HG02571 (cell line): ENCODE results near the gene ZMYM2.

Experiments
- ATAC-seq: cut with Tn5 transposase; IDR thresholded peaks from one replicate; pipeline ENCODE4 v1.9.1; 2021; ENCODE audit warnings: mild to moderate bottlenecking, moderate library complexity; ENCODE audit not compliant: unreplicated experiment

The ZMYM2 gene

GRCh38 chr13:20102525-20103180 lies 144.1 kb downstream of the ZMYM2 start:
- ATAC-seq = no peak

- ATAC-seq = no peak
These were observed 146.7 kb downstream of the ZMYM2 start for GRCh38 chr13:20105161-20105689.

- ATAC-seq = no peak
These were observed 148.2 kb downstream of the ZMYM2 start for GRCh38 chr13:20106742-20107141.

GRCh38 chr13:20109037-20109436 lies 150.5 kb downstream of the ZMYM2 start:
- no peak for ATAC-seq

DNA sequence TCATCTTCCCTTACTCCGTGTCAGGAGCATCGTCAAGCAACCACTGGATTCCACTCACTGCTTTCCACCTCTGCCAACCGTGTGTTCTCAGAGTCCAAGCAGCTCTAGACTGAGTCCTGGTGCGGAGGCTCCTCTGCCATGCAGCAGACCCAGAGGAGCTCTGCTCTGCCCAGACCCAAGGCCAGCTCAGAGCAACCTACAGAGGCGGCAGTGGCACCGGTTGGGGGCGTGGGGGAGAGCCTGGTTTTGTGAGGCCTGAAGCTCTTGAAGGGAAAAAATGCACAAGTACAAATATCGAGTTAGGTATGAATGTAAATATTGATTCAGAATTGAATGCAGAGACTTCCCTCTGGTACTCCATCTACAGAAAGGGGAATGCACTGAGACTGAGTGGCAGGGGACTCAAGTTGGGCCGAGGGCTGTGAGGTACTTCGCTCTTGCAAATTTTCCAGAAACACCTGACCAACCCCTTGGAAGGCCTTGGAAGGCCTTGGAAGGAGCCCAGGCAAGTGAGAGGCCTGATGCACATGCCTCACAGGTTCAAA lies 155.6 kb downstream of the ZMYM2 start:
- ATAC-seq = no peak

- ATAC-seq = no peak
These were observed 157.7 kb downstream of the ZMYM2 start for GRCh38 chr13:20116213-20116612.

DNA sequence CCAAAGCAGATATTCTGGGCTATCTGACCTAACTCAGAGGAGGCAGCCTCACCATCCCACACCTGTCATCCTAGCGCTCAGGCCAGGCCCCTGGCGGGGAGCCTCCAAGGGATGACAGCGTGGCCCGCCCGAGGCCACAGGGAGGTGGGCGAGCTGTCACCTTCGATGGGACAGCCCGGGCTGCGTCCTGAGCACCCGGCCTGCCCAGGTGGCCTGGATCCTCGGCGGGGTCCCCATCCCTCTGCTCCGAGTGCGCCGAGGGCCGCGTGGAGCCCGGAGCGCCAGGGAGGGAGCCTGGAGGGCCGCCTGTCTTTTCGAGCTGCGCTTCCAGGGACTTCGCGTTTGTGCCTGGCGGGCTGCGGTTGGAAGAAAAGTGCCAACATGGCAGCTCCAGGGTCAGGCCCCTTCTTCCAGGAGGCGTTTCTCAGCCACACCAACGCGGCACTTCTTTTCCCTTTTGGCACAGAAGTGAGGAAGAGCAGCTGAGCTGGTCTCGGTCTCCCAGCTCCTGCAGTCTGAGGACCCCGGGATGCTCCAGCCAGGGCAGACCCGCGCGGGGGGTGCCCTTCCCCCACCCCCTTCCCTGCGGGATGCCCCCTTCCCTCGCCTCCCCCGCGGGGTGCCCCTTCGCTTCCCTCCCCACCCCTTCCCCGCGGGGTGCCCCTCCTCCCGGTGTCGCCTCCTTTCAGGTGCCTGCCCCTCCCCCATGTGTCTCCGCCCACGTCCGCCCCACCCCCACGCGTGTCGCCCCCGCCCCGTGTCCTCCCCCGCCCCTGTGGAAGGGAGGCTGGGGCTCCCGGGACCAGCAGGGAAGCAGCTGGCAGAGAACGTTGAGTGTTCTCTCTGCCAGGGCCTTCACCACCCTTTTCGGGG lies 160.0 kb downstream of the ZMYM2 start:
- ATAC-seq = no peak

GRCh38 chr13:20119960-20120359 lies 161.4 kb downstream of the ZMYM2 start:
- no peak for ATAC-seq

DNA sequence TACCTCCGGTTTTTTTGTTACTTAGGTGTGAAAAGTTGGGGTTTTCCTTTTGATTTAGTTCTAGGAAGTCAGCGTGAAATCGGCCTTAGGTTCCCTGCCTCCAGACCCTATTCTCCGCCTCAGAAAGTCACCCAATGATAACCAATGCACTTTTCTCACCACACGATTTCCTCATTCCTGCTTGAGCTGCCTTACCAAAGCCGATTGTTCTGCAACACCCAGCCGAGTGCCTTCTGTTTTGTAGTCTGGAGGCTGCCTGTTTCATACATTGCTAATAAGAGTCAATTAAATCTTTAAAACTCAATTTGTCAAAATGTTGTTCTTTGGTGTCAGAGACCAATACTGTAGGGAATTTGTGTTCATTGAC lies 162.6 kb downstream of the ZMYM2 start:
- no peak for ATAC-seq

DNA sequence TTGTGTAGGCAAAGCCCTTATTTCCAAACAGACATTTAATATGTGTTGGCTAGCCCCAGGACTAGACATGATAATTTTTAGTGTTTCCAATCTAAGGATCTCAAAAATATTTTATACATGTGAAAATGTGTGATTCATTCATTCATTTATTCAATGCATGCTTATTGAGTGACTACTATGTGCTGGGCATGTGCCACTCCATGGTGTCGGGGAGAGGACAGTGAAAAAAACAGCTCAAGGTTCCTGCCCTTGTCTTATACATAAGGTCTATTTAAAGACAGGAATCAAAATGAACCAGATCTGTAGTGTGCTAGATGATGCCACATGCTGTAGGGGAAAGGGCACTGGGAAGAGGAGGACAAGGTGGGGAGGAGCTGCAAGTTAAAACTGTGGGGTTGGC lies 165.8 kb downstream of the ZMYM2 start:
- no peak for ATAC-seq

DNA sequence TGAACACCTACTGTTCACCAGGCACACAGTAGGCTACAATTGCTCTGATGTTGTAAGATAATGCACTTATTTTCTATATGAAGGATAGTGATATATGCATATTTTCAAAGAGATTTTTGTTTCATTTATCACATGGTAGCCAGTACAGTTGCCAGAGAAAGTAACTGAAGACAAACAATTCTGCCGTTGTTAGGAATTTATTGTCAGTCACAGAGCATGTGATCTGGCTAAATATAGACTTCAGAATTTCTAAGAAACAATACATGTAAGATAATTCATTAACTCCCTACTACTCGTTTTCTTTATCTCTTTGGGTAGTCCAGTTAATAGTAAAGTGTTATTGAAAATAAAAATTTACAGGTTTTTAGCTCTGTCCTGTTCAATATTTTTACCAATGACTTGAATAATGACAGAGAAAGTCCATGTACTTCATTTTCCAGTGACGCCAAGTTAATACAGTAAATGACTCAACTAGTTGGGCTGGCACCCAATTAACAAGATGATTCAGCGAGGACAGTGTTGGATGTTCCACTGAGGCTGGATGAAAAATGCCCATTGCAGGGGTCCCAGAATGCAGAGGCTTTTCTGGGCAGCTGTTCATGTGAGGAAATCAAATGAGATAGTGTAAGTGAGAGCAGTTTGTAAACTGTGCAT lies 166.7 kb downstream of the ZMYM2 start:
- ATAC-seq = no peak

DNA sequence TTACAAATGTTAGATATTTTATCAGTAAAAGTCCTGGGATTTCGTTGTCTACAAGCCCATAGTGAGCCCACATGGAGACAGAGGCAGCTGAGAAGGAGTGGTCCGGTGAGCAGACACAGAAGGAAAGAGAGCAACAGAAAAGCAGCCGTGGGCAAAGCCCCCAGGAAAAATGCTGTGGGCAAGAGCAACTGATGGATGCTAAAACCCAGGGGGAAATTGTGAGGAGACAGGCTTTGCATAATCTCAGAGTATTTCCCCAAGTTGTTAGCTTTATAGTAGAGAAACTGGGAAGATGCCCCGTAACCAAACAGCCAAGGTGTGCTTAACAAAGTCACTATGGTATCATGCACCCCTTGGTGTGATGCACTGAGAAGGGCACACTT lies 167.2 kb downstream of the ZMYM2 start:
- no peak for ATAC-seq

DNA sequence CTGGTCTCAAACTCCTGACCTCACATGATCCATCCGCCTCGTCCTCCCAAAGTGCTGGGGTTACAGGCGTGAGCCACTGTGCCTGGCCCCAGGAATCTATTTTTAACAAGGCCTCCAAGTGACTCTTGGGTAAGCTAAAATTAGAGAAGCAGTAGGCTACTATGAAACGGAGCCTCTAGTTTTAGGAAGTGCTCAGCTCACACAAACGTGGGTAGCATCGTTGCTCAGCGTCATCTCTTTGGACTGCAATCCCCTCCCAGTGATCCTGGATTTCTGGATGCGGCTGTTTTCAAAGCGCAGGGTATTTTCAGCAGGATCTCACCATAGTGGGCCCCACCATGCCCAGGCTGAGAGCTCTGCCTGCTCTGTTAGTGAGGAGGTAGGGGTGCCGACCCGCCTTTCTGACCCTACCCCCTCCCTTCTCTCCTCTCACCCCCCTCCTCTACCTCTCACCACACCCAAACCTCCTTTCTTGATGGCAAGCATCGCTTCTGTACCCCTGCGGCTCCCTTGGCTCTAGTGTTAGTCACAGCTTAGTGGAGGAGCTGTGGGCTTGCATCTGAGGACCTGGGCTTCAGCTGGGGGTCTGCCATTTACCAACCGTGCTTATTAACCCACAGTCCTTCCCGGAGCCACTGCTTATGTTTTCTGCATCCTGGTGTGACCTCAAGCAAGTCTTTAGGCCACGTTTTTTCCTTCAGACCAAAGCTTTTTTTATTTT lies 168.2 kb downstream of the ZMYM2 start:
- no peak for ATAC-seq

GRCh38 chr13:20127262-20127561 lies 168.7 kb downstream of the ZMYM2 start:
- no peak for ATAC-seq

- ATAC-seq = no peak
These were observed 169.3 kb downstream of the ZMYM2 start for GRCh38 chr13:20127562-20128458.

DNA sequence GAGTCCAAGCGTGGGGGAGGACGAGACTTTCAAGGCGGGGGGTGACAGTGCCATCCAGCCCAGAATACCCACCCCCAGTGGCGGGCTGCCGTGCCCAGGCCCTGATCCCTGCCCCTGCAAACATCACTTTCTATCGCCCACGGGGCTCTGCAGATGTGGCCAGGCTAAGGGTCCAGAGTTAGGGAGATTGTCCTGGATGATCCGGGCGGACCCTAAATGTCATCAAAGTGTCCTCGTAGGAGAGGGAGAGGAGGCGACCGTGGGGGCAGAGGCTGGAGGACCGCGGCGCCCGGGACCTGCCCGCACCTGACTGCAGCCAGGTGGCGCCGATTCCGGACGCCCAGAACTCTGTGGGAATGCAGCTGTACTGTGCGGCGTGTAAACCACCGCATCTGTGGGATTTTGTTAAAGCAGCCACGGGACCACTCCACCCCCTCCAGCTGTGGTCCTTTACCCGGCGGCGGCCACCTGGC lies 170.0 kb downstream of the ZMYM2 start:
- ATAC-seq = no peak

DNA sequence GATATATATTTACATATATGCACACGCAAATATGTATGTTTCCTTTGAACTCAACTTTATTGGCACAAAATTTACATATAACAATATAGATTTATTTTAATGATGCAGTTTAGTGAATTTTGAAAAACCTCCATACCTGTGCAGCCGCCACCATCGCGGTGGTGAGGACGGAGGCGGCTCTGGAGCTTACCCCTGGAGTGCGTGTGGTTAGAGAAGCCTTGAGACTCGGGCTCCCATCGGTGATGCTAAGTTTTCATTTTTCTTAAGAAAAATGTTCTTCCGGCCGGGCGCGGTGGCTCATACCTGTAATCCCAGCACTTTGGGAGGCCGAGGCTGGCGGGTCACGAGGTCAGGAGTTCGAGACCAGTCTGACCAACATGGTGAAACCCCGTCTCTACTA lies 170.5 kb downstream of the ZMYM2 start:
- no peak for ATAC-seq

- ATAC-seq = no peak
These were observed 171.5 kb downstream of the ZMYM2 start for GRCh38 chr13:20130012-20130411.

- no peak for ATAC-seq
These were observed 172.1 kb downstream of the ZMYM2 start for GRCh38 chr13:20130652-20131051.
